Mesenchymal stem cell (in vitro differentiated cells and primary cell): ENCODE measurements around the gene CNOT1.
A peak's percentile ranks its signal among the peaks of the same experiment; 100 is the strongest.
"Not testable (repeated sequence)": the region's sequence is repeated elsewhere in the genome, so short reads cannot be mapped to it uniquely, and the experiment has no call there.

ENCODE experiments used
- DNase-seq: peaks from one replicate; pipeline ENCODE4 v3.0.0-alpha.2; 2013
- H2AFZ ChIP-seq: one replicate; pipeline ENCODE4 v1.6.1; 2013; ENCODE audit warnings: low read depth, mild to moderate bottlenecking, control low read depth, inconsistent platforms, low read length, moderate library complexity
- H2AK5ac ChIP-seq: 2 replicates; pipeline ENCODE4 v1.6.1; 2013; ENCODE audit warnings: low read length, moderate library complexity, mild to moderate bottlenecking, inconsistent platforms; ENCODE audit not compliant: severe bottlenecking
- H2BK120ac ChIP-seq: one replicate; pipeline ENCODE4 v1.6.1; 2013; ENCODE audit warnings: low read depth, mild to moderate bottlenecking, inconsistent platforms, low read length, moderate library complexity
- H2BK12ac ChIP-seq, 2 experiments: one replicate each; pipeline ENCODE4 v1.6.1; 2013; ENCODE audit warnings: inconsistent platforms in 2 of 2, low read length in 2 of 2, mild to moderate bottlenecking in 2 of 2, moderate library complexity in 2 of 2, control low read depth in 1 of 2
- H2BK15ac ChIP-seq: one replicate; pipeline ENCODE4 v1.6.1; 2013; ENCODE audit warnings: mild to moderate bottlenecking, low read depth, inconsistent platforms; ENCODE audit not compliant: poor library complexity, severe bottlenecking
- H2BK5ac ChIP-seq: 2 replicates; pipeline ENCODE4 v1.6.1; 2013; ENCODE audit warnings: low read depth, mild to moderate bottlenecking, low read length, control low read depth, inconsistent platforms; ENCODE audit not compliant: poor library complexity, severe bottlenecking
- H3K14ac ChIP-seq, 2 experiments: one replicate each; pipeline ENCODE4 v1.6.1; 2013; ENCODE audit warnings: inconsistent platforms in 2 of 2, low read length in 2 of 2, control low read depth in 1 of 2, mild to moderate bottlenecking in 1 of 2, moderate library complexity in 1 of 2
- H3K18ac ChIP-seq, 2 experiments: one replicate each; pipeline ENCODE4 v1.6.1; 2013; ENCODE audit warnings: inconsistent platforms in 2 of 2, low read length in 2 of 2, control low read depth in 1 of 2, low read depth in 1 of 2, mild to moderate bottlenecking in 1 of 2
- H3K23ac ChIP-seq, 2 experiments: one replicate each; pipeline ENCODE4 v1.6.1; 2013; ENCODE audit warnings: inconsistent platforms in 2 of 2, low read length in 2 of 2, mild to moderate bottlenecking in 2 of 2, moderate library complexity in 2 of 2, control low read depth in 1 of 2
- H3K27ac ChIP-seq: 2 replicates; pipeline ENCODE4 v1.5.1; 2013; ENCODE audit warnings: mild to moderate bottlenecking, moderate library complexity, low read length, control low read depth, inconsistent platforms; ENCODE audit not compliant: poor library complexity, severe bottlenecking
- H3K27me3 ChIP-seq, 2 experiments: 2 replicates each; pipeline versions ENCODE4 v1.6.1 to v1.7.0; 2013; ENCODE audit warnings: low read length in 2 of 2, mild to moderate bottlenecking in 2 of 2, moderate library complexity in 2 of 2, control low read depth in 1 of 2, inconsistent platforms in 1 of 2; ENCODE audit not compliant: control insufficient read depth in 1 of 2, insufficient read depth in 1 of 2
- H3K36me3 ChIP-seq, 2 experiments: 2 replicates each; pipeline versions ENCODE4 v1.6.1 to v1.7.0; 2013; ENCODE audit warnings: low read length in 2 of 2, control low read depth in 1 of 2, inconsistent platforms in 1 of 2, low read depth in 1 of 2, mild to moderate bottlenecking in 1 of 2; ENCODE audit not compliant: insufficient read depth in 2 of 2, control insufficient read depth in 1 of 2
- H3K4ac ChIP-seq, 2 experiments: one replicate each; pipeline ENCODE4 v1.6.1; 2013; ENCODE audit warnings: inconsistent platforms in 2 of 2, low read length in 2 of 2, mild to moderate bottlenecking in 2 of 2, moderate library complexity in 2 of 2, control low read depth in 1 of 2, low read depth in 1 of 2
- H3K4me1 ChIP-seq: 2 replicates; pipeline ENCODE4 v1.6.1; 2013; ENCODE audit warnings: low read depth, low read length, control low read depth; ENCODE audit not compliant: control insufficient read depth, insufficient read depth
- H3K4me2 ChIP-seq: 2 replicates; pipeline ENCODE4 v1.6.1; 2013; ENCODE audit warnings: low read length, mild to moderate bottlenecking, inconsistent platforms; ENCODE audit not compliant: poor library complexity, severe bottlenecking
- H3K4me3 ChIP-seq, 2 experiments: 2 replicates each; pipeline versions ENCODE4 v1.5.1 to v1.7.0; 2013; ENCODE audit warnings: low read length in 2 of 2, mild to moderate bottlenecking in 2 of 2, control low read depth in 1 of 2, low read depth in 1 of 2; ENCODE audit not compliant: insufficient read depth in 1 of 2
- H3K79me1 ChIP-seq: replicated peaks from 2 replicates; pipeline ENCODE4 v1.6.1; 2013; ENCODE audit warnings: mild to moderate bottlenecking, control low read depth, low read length, inconsistent platforms; ENCODE audit not compliant: poor library complexity, severe bottlenecking
- H3K9ac ChIP-seq: 2 replicates; pipeline ENCODE4 v1.7.0; 2013; ENCODE audit warnings: mild to moderate bottlenecking, low read length, moderate library complexity
- H3K9me3 ChIP-seq: 2 replicates; pipeline ENCODE4 v1.7.0; 2013; ENCODE audit warnings: mild to moderate bottlenecking, low read length; ENCODE audit not compliant: control insufficient read depth
- H4K8ac ChIP-seq: one replicate; pipeline ENCODE4 v1.6.1; 2013; ENCODE audit warnings: inconsistent platforms, mild to moderate bottlenecking, low read length, moderate library complexity
- H4K91ac ChIP-seq: one replicate; pipeline ENCODE4 v1.6.1; 2013; ENCODE audit warnings: mild to moderate bottlenecking, low read length, inconsistent platforms
- WGBS: methylation state at CpG from one replicate; pipeline ENCODE4 v1.1.7; 2013; ENCODE audit warnings: mixed read lengths; 5-methylcytosine and 5-hydroxymethylcytosine counted together

The CNOT1 gene

DNA sequence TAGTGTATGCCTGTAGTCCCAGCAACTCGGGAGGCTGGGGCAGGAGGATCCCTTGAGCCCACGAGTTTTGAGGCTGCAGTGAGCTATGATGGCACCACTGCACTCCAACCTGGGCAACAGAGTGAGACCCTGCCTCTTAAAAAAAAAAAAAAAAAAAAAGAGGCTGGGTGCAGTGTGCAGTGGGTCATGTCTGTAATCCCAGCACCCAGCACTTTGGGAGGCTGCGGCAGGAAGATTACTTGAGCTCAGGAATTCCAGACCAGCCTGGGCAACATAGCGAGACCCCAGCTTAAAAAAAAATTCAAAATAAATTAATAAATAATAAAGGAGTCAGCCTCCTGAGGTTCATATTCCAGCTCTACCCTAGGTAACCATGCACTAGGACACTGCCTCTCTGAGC, 9.6 kb upstream of the CNOT1 start:
- no peak overlapping the region for H4K91ac ChIP-seq
- H3K4me3 ChIP-seq: no peak overlapping the region
- H3K23ac ChIP-seq: no peak overlapping the region
- H3K4me2 ChIP-seq: no peak overlapping the region
- no peaks in the 10 kb centered on the region for H3K27me3 ChIP-seq
- H3K36me3 ChIP-seq: no peaks in the 10 kb centered on the region
- no peak overlapping the region for H3K4ac ChIP-seq
- no peak overlapping the region for H2BK120ac ChIP-seq
- no peak overlapping the region for H2BK15ac ChIP-seq
- H2AK5ac ChIP-seq: no peak overlapping the region
- no peak overlapping the region for H3K27ac ChIP-seq
- H3K79me1 ChIP-seq: no peaks in the 10 kb centered on the region
- H3K18ac ChIP-seq: no peak overlapping the region
- peaks cover 2% of the 10 kb centered on the region for H3K4me1 ChIP-seq
- H3K9ac ChIP-seq: no peak overlapping the region
- no peak overlapping the region for H2BK12ac ChIP-seq
- no peaks in the 10 kb centered on the region for H3K9me3 ChIP-seq
- peak overlapping the region; percentile 19 for H4K8ac ChIP-seq
- no peak overlapping the region for H2AFZ ChIP-seq
- no peak overlapping the region for H2BK5ac ChIP-seq
- DNase-seq: no peak
- WGBS: 70% methylated on average over 2 of the region's 4 CpGs
- no peak overlapping the region for H3K14ac ChIP-seq

GRCh38 chr16:58638148-58639036, 8.8 kb upstream of the CNOT1 start:
- peak overlapping the region; percentile 7 to 93 for H2BK12ac ChIP-seq
- peak; percentile 80 for DNase-seq
- H3K4me1 ChIP-seq: peaks cover 2% of the 10 kb centered on the region
- H4K91ac ChIP-seq: no peak overlapping the region
- H2BK15ac ChIP-seq: no peak overlapping the region
- H3K4ac ChIP-seq: peak overlapping the region in 1 of 2 experiments; percentile 67
- peak overlapping the region; percentile 66 for H3K9ac ChIP-seq
- H3K23ac ChIP-seq: no peak overlapping the region
- peak overlapping the region; percentile 64 for H2AK5ac ChIP-seq
- H3K27ac ChIP-seq: no peak overlapping the region
- no peaks in the 10 kb centered on the region for H3K9me3 ChIP-seq
- no peak overlapping the region for H2AFZ ChIP-seq
- H3K27me3 ChIP-seq: no peaks in the 10 kb centered on the region
- no peak overlapping the region for H2BK5ac ChIP-seq
- no peak overlapping the region for H3K4me2 ChIP-seq
- no peaks in the 10 kb centered on the region for H3K36me3 ChIP-seq
- peak overlapping the region in 1 of 2 experiments; percentile 80 for H3K18ac ChIP-seq
- no peaks in the 10 kb centered on the region for H3K79me1 ChIP-seq
- WGBS: 46% methylated on average over 7 of the region's 8 CpGs
- no peak overlapping the region for H2BK120ac ChIP-seq
- no peak overlapping the region for H3K4me3 ChIP-seq
- peak overlapping the region in 1 of 2 experiments; percentile 51 for H3K14ac ChIP-seq
- no peak overlapping the region for H4K8ac ChIP-seq

GRCh38 chr16:58637021-58637420, 7.4 kb upstream of the CNOT1 start:
- WGBS: 89% methylated on average over 5 of the region's 6 CpGs
- H3K4me3 ChIP-seq, H3K27ac ChIP-seq, H3K23ac ChIP-seq, H3K4me2 ChIP-seq, H2BK15ac ChIP-seq, H2AFZ ChIP-seq, DNase-seq, H3K4me1 ChIP-seq, H4K91ac ChIP-seq, H2BK12ac ChIP-seq, H2BK120ac ChIP-seq, H2AK5ac ChIP-seq, H3K4ac ChIP-seq, H3K9me3 ChIP-seq, H2BK5ac ChIP-seq, H3K18ac ChIP-seq, H3K36me3 ChIP-seq, H3K27me3 ChIP-seq, H3K9ac ChIP-seq, H3K79me1 ChIP-seq, H3K14ac ChIP-seq: not testable (repeated sequence)
- peak overlapping the region; percentile 37 for H4K8ac ChIP-seq

DNA sequence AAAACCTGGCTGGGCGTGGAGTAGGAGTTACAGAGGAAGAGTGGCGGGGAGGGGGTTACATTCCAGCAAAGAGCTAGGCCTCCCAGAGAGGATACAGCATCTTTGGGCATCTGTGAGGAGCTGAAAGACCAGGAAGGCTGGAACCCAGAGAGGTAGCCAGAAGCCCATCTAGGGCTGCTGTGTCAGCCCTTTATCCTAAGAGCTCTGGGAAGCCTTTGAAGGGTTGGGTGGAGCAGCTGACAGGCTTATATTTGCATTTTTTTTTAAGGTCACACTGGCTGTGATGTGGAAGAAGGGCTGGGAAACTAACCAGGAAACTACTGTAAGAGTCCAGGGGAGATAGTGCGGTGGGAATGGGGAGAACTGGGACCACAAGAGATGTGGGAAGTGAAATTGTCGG, 6.8 kb upstream of the CNOT1 start:
- H2BK15ac ChIP-seq: no peak overlapping the region
- H3K14ac ChIP-seq: no peak overlapping the region
- H3K4ac ChIP-seq: no peak overlapping the region
- H2BK5ac ChIP-seq: no peak overlapping the region
- H2AFZ ChIP-seq: no peak overlapping the region
- H3K27ac ChIP-seq: no peak overlapping the region
- H3K9me3 ChIP-seq: no peaks in the 10 kb centered on the region
- no peak overlapping the region for H2AK5ac ChIP-seq
- H3K27me3 ChIP-seq: no peaks in the 10 kb centered on the region
- no peak overlapping the region for H3K23ac ChIP-seq
- H3K4me1 ChIP-seq: peaks cover 2% of the 10 kb centered on the region
- H3K4me3 ChIP-seq: no peak overlapping the region
- H4K91ac ChIP-seq: no peak overlapping the region
- H3K9ac ChIP-seq: no peak overlapping the region
- no peak overlapping the region for H2BK12ac ChIP-seq
- H2BK120ac ChIP-seq: no peak overlapping the region
- H3K4me2 ChIP-seq: no peak overlapping the region
- H3K79me1 ChIP-seq: no peaks in the 10 kb centered on the region
- WGBS: 80% methylated on average over 4 of the region's 4 CpGs
- H3K18ac ChIP-seq: no peak overlapping the region
- no peak overlapping the region for H4K8ac ChIP-seq
- DNase-seq: no peak
- H3K36me3 ChIP-seq: no peaks in the 10 kb centered on the region
